Measurements from ENCODE around the gene DLG2.
"Not testable (repeated sequence)": the region's sequence is repeated elsewhere in the genome, so short reads cannot be mapped to it uniquely, and the experiment has no call there.

The DLG2 gene

GRCh38 chr11:83601201-83601913 lies 2025.8 kb downstream of the DLG2 start:
- TF ChIP-seq CTCF (IDR thresholded peaks at IDR 0.05; ENCODE audit: insufficient read depth, low read length) (no peak), SPI1 (IDR thresholded peaks at IDR 0.05; ENCODE audit: borderline replicate concordance, low read depth) (no peak), GABPA (IDR thresholded peaks at IDR 0.05; ENCODE audit: low read depth) (no peak), POLR2AphosphoS5 (IDR thresholded peaks at IDR 0.05; ENCODE audit: low read depth) (no peak), REST (IDR thresholded peaks at IDR 0.05; ENCODE audit: insufficient replicate concordance, low read depth) (no peak)
- DNase-seq (ENCODE audit: low read depth in 1 of 2, low spot score in 1 of 2), result no peak
- H3K27ac ChIP-seq (replicated peaks), result no peak overlapping the region

GRCh38 chr11:83600661-83601060 lies 2026.5 kb downstream of the DLG2 start:
- no peak for TF ChIP-seq GABPA (IDR thresholded peaks at IDR 0.05; ENCODE audit: low read depth)
- TF ChIP-seq POLR2AphosphoS5 (IDR thresholded peaks at IDR 0.05; ENCODE audit: low read depth), result no peak
- TF ChIP-seq SPI1 (IDR thresholded peaks at IDR 0.05; ENCODE audit: borderline replicate concordance, low read depth), result no peak
- Histone ChIP-seq H3K27ac (replicated peaks) (no peak overlapping the region), H3K27me3 (ENCODE audit: insufficient read depth, poor library complexity, severe bottlenecking) (no peaks in the 10 kb centered on the region), H3K4me3 (replicated peaks; ENCODE audit: insufficient read depth, low read length) (no peak overlapping the region)
- no peak for DNase-seq (ENCODE audit: low read depth in 1 of 2, low spot score in 1 of 2)

More at GRCh38 chr11:83601201-83601913, 2025.8 kb downstream of the DLG2 start:
- no peaks in the 10 kb centered on the region for H3K27me3 ChIP-seq (ENCODE audit: insufficient read depth, poor library complexity, severe bottlenecking)
- H3K4me3 ChIP-seq (replicated peaks; ENCODE audit: insufficient read depth, low read length), result no peak overlapping the region

GRCh38 chr11:83599066-83599465 lies 2028.1 kb downstream of the DLG2 start:
- TF ChIP-seq GABPA (IDR thresholded peaks at IDR 0.05; ENCODE audit: low read depth) (no peak), POLR2AphosphoS5 (IDR thresholded peaks at IDR 0.05; ENCODE audit: low read depth) (no peak), SPI1 (IDR thresholded peaks at IDR 0.05; ENCODE audit: borderline replicate concordance, low read depth) (no peak), REST (IDR thresholded peaks at IDR 0.05; ENCODE audit: insufficient replicate concordance, low read depth) (no peak), CTCF (IDR thresholded peaks at IDR 0.05; ENCODE audit: insufficient read depth, low read length) (no peak)
- Histone ChIP-seq H3K27me3 (ENCODE audit: insufficient read depth, poor library complexity, severe bottlenecking) (no peaks in the 10 kb centered on the region), H3K27ac (replicated peaks) (no peak overlapping the region), H3K4me3 (replicated peaks; ENCODE audit: insufficient read depth, low read length) (no peak overlapping the region)
- no peak for DNase-seq (ENCODE audit: low read depth in 1 of 2, low spot score in 1 of 2)

GRCh38 chr11:83587797-83588196 lies 2039.3 kb downstream of the DLG2 start:
- DNase-seq (ENCODE audit: low read depth in 1 of 2, low spot score in 1 of 2); H3K27me3 ChIP-seq (ENCODE audit: insufficient read depth, poor library complexity, severe bottlenecking); H3K4me3 ChIP-seq (replicated peaks; ENCODE audit: insufficient read depth, low read length); H3K27ac ChIP-seq (replicated peaks): not testable (repeated sequence)
